Subcutaneous adipose tissue (tissue), 4 donors: ENCODE measurements around the gene TACC2. TPM values are rescaled to one million over a fixed set of nuclear protein-coding genes. Genes with fewer than 3 reads are reported as not detected.

Source experiments
- CTCF ChIP-seq: fragments of 450-650 bp; IDR thresholded peaks from one replicate; pipeline ENCODE4 v1.5.1; 2016; ENCODE audit warnings: low read depth, mild to moderate bottlenecking, control low read depth, antibody characterized with exemption, moderate library complexity
- total RNA-seq, 4 donors: library from RNA; depleted of rRNA; stranded (reverse); fragments of >200 nt; gene quantifications; one replicate each; pipeline ENCODE4 v1.1.0, GENCODE V29; 2016

TACC2 gene
- total RNA-seq, 4 donors from 2014 or later = 16.1 to 71.6 (median 23.3) TPM

DNA sequence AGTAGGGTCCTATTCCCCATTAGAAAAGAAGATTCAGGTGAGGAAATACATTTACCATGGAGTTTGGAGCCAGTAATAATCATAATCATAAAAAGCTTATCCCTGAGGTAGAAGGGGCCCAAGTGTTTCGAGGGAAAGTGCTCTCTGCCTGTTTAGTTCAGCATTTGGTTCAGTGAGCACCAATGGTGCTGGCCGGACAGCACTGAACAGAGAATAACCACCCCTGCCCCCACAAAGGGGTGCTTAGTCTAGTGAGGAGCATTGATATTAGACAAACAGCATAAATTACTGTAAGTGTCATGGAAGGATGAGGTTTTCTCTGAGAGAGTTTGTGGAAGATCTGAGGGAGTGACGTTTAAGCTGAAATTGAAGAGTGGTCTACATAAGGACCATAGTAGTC lies 39.5 kb upstream of the TACC2 start:
- no peak for TF ChIP-seq CTCF

DNA sequence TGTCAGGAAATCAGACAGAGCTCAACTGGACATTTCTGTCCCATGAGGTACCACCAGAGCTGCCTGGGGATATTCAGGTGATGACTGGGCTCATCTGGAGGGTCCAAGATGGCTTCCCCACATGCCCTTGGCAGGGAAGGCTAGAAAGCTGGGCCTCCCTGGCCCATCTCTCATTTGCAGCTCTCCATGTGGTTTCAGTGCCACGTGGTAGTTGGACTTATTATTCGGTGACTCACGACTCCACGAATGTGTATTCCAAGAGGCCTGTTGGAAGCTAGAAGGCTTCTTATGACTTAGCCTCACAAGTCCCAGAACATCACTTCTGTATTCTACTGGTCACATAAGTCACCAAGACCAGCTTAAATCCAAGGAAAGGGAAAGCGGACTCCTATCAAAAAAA lies 36.7 kb upstream of the TACC2 start:
- no peak for TF ChIP-seq CTCF

GRCh38 chr10:121956111-121957061 lies 32.6 kb upstream of the TACC2 start:
- TF ChIP-seq CTCF = no peak

DNA sequence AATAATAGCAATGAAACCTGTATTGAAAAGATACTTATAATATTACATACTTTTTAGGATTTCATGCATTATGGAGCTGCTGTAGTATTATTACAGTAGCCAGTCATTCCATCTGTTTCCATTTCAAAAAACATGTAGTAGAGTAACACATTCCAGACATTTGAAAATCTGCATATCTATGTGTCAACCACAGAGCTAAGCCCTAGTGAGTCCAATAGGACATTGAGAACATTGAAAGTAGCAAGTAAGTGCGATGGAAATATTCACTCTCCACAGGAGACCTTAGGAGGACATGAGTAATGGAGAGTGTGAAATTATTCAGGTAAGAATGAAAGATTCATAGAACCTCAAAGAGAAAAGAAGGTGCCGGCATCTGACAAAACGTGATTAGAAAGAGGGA lies 29.3 kb upstream of the TACC2 start:
- no peak for TF ChIP-seq CTCF

GRCh38 chr10:121961456-121961855 lies 27.5 kb upstream of the TACC2 start:
- no peak for TF ChIP-seq CTCF

DNA sequence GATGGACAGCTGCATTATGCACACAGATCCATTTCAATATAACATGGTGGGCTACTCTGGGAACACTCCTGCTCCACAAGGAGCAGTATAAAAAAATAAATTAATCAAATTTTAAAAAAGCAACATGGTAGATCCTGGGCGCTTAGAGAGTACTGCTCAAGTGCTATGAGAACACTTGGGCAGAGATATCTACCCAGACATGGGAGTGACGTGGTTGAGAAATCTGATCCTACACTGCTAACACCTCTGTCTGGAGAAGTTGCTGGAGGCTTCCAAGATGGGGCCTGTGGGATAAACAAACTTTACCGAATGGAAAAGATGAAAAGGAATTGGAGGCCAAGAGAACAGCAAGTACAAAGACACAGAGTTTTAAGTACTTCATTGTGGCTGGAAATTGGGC lies 23.0 kb upstream of the TACC2 start:
- no peak for TF ChIP-seq CTCF

DNA sequence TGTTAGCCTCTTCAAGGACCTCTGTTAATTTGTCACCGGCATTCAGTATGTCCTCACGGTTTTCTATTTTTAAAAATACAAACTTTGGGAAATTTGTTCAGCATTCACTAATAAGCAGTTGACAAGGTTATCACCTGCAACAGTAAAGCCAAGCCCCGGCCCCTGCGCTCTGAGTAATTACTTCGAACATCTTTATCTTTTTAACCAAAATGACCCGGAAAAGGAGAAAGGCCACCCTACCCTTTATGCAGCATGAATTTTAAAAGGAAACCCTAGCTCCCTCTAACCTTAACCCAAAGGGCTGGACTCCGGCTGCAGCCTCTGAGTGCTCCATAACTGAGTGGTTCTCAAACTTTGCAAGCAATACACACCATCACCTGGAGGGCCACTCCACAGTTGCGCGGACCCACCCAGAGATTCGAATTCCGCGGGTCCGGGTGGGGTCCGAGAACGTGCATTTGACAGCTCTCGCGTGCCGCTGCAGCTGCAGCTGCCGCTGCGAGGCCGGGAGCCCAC lies 14.9 kb upstream of the TACC2 start:
- no peak for TF ChIP-seq CTCF
